ACHN (cell line): ENCODE results near the gene RPS6KA3.
"Not testable (repeated sequence)": the region's sequence is repeated elsewhere in the genome, so short reads cannot be mapped to it uniquely, and the experiment has no call there.

Experiments used
- DNase-seq: peaks from one replicate; pipeline ENCODE4 v3.0.0-alpha.2; 2015
- in situ Hi-C: cut with HindIII; loops from 2 replicates; pipeline ENCODE4 v1.10.0; 2017; ENCODE audit warnings: low sequenced_read_pairs, low pct_ligation_motif_present, low pct_unique_long_range_greater_than_20kb

RPS6KA3 gene

GRCh38 chrX:20177093-20177492 is 89.6 kb downstream of the RPS6KA3 start:
- in situ Hi-C loops, result no loop called here
- DNase-seq, result no peak

GRCh38 chrX:20173856-20174255 is 92.9 kb downstream of the RPS6KA3 start:
- in situ Hi-C loops, result no loop called here
- no peak for DNase-seq

GRCh38 chrX:20173313-20173712 is 93.4 kb downstream of the RPS6KA3 start:
- in situ Hi-C loops, result no loop called here
- no peak for DNase-seq

GRCh38 chrX:20171887-20172286 is 94.8 kb downstream of the RPS6KA3 start:
- in situ Hi-C loops, result no loop called here
- DNase-seq, result no peak

- DNase-seq, in situ Hi-C loops: not testable (repeated sequence)
These were observed 104.2 kb downstream of the RPS6KA3 start for GRCh38 chrX:20162516-20162915.

GRCh38 chrX:20159797-20160385 is 106.8 kb downstream of the RPS6KA3 start:
- in situ Hi-C loops, result no loop called here
- DNase-seq, result no peak

- DNase-seq, result no peak
- in situ Hi-C loops, result no loop called here
These were observed 115.0 kb downstream of the RPS6KA3 start for GRCh38 chrX:20151689-20152088.

GRCh38 chrX:20149326-20149725 is 117.4 kb downstream of the RPS6KA3 start:
- DNase-seq, result no peak
- in situ Hi-C loops, result no loop called here

- in situ Hi-C loops, result no loop called here
- DNase-seq, result no peak
These were observed 119.1 kb downstream of the RPS6KA3 start for GRCh38 chrX:20147561-20147960.

- peak; percentile 19 for DNase-seq
- in situ Hi-C loops, result no loop called here
These were observed 122.2 kb downstream of the RPS6KA3 start for GRCh38 chrX:20144491-20144890.

- in situ Hi-C loops, result no loop called here
- DNase-seq, result no peak
These were observed 123.1 kb downstream of the RPS6KA3 start for GRCh38 chrX:20143561-20143960.

GRCh38 chrX:20143111-20143510 is 123.6 kb downstream of the RPS6KA3 start:
- DNase-seq, result no peak
- in situ Hi-C loops, result no loop called here

GRCh38 chrX:20141281-20142220 is 125.2 kb downstream of the RPS6KA3 start, which contains the start of gene EIF1AX:
Gene EIF1AX (minus strand): TSS chrX:20141838. CDS start chrX:20141640, 198 bp downstream.
- peak; percentile 91 for DNase-seq
- in situ Hi-C loops, result no loop called here

GRCh38 chrX:20140420-20140819 is 126.3 kb downstream of the RPS6KA3 start:
- no peak for DNase-seq
- in situ Hi-C loops, result no loop called here

GRCh38 chrX:20139966-20140365 is 126.7 kb downstream of the RPS6KA3 start:
- no peak for DNase-seq

GRCh38 chrX:20135944-20136343 is 130.8 kb downstream of the RPS6KA3 start:
- DNase-seq, result no peak
- in situ Hi-C loops, result no loop called here

More at GRCh38 chrX:20139966-20140365, 126.7 kb downstream of the RPS6KA3 start:
- in situ Hi-C loops, result no loop called here

GRCh38 chrX:20132666-20133065 is 134.0 kb downstream of the RPS6KA3 start:
- DNase-seq, result no peak
- in situ Hi-C loops, result no loop called here

- in situ Hi-C loops, result no loop called here
- no peak for DNase-seq
These were observed 136.4 kb downstream of the RPS6KA3 start for GRCh38 chrX:20130357-20130756.

- in situ Hi-C loops, result no loop called here
- no peak for DNase-seq
These were observed 137.2 kb downstream of the RPS6KA3 start for GRCh38 chrX:20129547-20129946.

GRCh38 chrX:20128670-20129069 is 138.0 kb downstream of the RPS6KA3 start:
- in situ Hi-C loops, result no loop called here
- DNase-seq, result no peak
